ENCODE measurements around the gene TXN2. TPM values are rescaled to one million over a fixed set of nuclear protein-coding genes. Genes with fewer than 3 reads are reported as not detected.

TXN2 gene
- total RNA-seq, 2 experiments from 2014 or later = 95.5 to 99.1 TPM

- no peaks in the 10 kb centered on the region for H3K27me3 Mint-ChIP-seq
- H3K36me3 Mint-ChIP-seq (ENCODE audit: low read depth) = peaks cover 15% of the 10 kb centered on the region
- ATAC-seq (no peak), DNase-seq (no peak)
- peak overlapping the region; percentile 75 for H3K27ac Mint-ChIP-seq
- H3K4me1 Mint-ChIP-seq = peaks cover 29% of the 10 kb centered on the region
- CTCF ChIA-PET = interaction anchor here (0.7 to 5.1 kb wide), 2 partner anchors 62 to 165 kb away, joined by 3 to 71 read pairs; no protein-coding TSS in a partner anchor
- POLR2A ChIA-PET = no interaction called here
- no peaks in the 10 kb centered on the region for H3K9me3 Mint-ChIP-seq (ENCODE audit: low read depth)
- no peak overlapping the region for H3K4me3 Mint-ChIP-seq
- intact Hi-C loops (cut with DNase I, micrococcal nuclease) = no loop called here
Measured at GRCh38 chr22:36467042-36467810, 14.2 kb downstream of the TXN2 start.

- ATAC-seq (no peak), DNase-seq (no peak)
- ChIA-PET CTCF (interaction anchor here (0.6 to 5.1 kb wide), 2 partner anchors 85 to 164 kb away, joined by 3 to 71 read pairs; no protein-coding TSS in a partner anchor), POLR2A (interaction anchor here (0.7 to 1.0 kb wide), 2 partner anchors 13 to 222 kb away, joined by 3 read pairs; no protein-coding TSS in a partner anchor)
- peaks cover 15% of the 10 kb centered on the region for H3K36me3 Mint-ChIP-seq (ENCODE audit: low read depth)
- intact Hi-C loops (cut with DNase I, micrococcal nuclease) = no loop called here
- no peak overlapping the region for H3K27ac Mint-ChIP-seq
- peaks cover 29% of the 10 kb centered on the region for H3K4me1 Mint-ChIP-seq
- no peak overlapping the region for H3K4me3 Mint-ChIP-seq
- H3K27me3 Mint-ChIP-seq = no peaks in the 10 kb centered on the region
- no peaks in the 10 kb centered on the region for H3K9me3 Mint-ChIP-seq (ENCODE audit: low read depth)
Measured at GRCh38 chr22:36466258-36466657, 15.2 kb downstream of the TXN2 start.

- Mint-ChIP-seq H3K4me3 (no peak overlapping the region), H3K4me1 (peaks cover 25% of the 10 kb centered on the region), H3K36me3 (ENCODE audit: low read depth) (peaks cover 12% of the 10 kb centered on the region), H3K9me3 (ENCODE audit: low read depth) (no peaks in the 10 kb centered on the region), H3K27ac (no peak overlapping the region), H3K27me3 (no peaks in the 10 kb centered on the region)
- ChIA-PET CTCF (no interaction called here), POLR2A (interaction anchor here (1.0 kb wide), 1 partner anchor 221 kb away, joined by 3 read pairs; no protein-coding TSS in a partner anchor)
- DNase-seq = no peak
- intact Hi-C loops (cut with DNase I, micrococcal nuclease) = no loop called here
- ATAC-seq = no peak
Measured at GRCh38 chr22:36465232-36466021, 16.0 kb downstream of the TXN2 start.

GRCh38 chr22:36464715-36465231 lies 16.7 kb downstream of the TXN2 start:
- Mint-ChIP-seq H3K36me3 (ENCODE audit: low read depth) (peaks cover 9% of the 10 kb centered on the region), H3K27me3 (no peaks in the 10 kb centered on the region), H3K9me3 (ENCODE audit: low read depth) (no peaks in the 10 kb centered on the region), H3K4me1 (peaks cover 21% of the 10 kb centered on the region), H3K27ac (no peak overlapping the region), H3K4me3 (no peak overlapping the region)
- intact Hi-C loops (cut with DNase I, micrococcal nuclease) = no loop called here
- no peak for ATAC-seq
- ChIA-PET CTCF (interaction anchor here (1.2 kb wide), 1 partner anchor 133 kb away, joined by 6 read pairs; no protein-coding TSS in a partner anchor), POLR2A (no interaction called here)
- DNase-seq = no peak

- POLR2A ChIA-PET = interaction anchor here (1.0 kb wide), 1 partner anchor 28 kb away, joined by 5 read pairs; no protein-coding TSS in a partner anchor
- Mint-ChIP-seq H3K36me3 (ENCODE audit: low read depth) (peaks cover 7% of the 10 kb centered on the region), H3K4me1 (peaks cover 18% of the 10 kb centered on the region), H3K27me3 (no peaks in the 10 kb centered on the region), H3K27ac (no peak overlapping the region), H3K4me3 (no peak overlapping the region), H3K9me3 (ENCODE audit: low read depth) (no peaks in the 10 kb centered on the region)
- ATAC-seq (no peak), DNase-seq (no peak)
- CTCF ChIA-PET = interaction anchor here (0.7 to 2.0 kb wide), 5 partner anchors 20 to 162 kb away, joined by 3 to 6 read pairs (median 4); no protein-coding TSS in a partner anchor
- intact Hi-C loops (cut with DNase I, micrococcal nuclease) = no loop called here
Measured at GRCh38 chr22:36463783-36464184, 17.7 kb downstream of the TXN2 start.

GRCh38 chr22:36461665-36462649 lies 19.5 kb downstream of the TXN2 start:
- POLR2A ChIA-PET = no interaction called here

GRCh38 chr22:36460202-36460601 lies 21.2 kb downstream of the TXN2 start:
- Mint-ChIP-seq H3K36me3 (ENCODE audit: low read depth) (no peaks in the 10 kb centered on the region), H3K27ac (no peak overlapping the region), H3K27me3 (no peaks in the 10 kb centered on the region), H3K4me1 (peaks cover 10% of the 10 kb centered on the region), H3K9me3 (ENCODE audit: low read depth) (no peaks in the 10 kb centered on the region), H3K4me3 (no peak overlapping the region)
- ATAC-seq (no peak), DNase-seq (no peak)
- intact Hi-C loops (cut with DNase I, micrococcal nuclease) = no loop called here
- CTCF ChIA-PET = interaction anchor here (1.1 to 1.8 kb wide), 2 partner anchors 12 to 158 kb away, joined by 3 to 7 read pairs; no protein-coding TSS in a partner anchor
- POLR2A ChIA-PET = no interaction called here

More at GRCh38 chr22:36461665-36462649, 19.5 kb downstream of the TXN2 start:
- Mint-ChIP-seq H3K36me3 (ENCODE audit: low read depth) (peaks cover 3% of the 10 kb centered on the region), H3K27ac (no peak overlapping the region), H3K27me3 (no peaks in the 10 kb centered on the region), H3K4me1 (peaks cover 3% of the 10 kb centered on the region), H3K4me3 (no peak overlapping the region), H3K9me3 (ENCODE audit: low read depth) (no peaks in the 10 kb centered on the region)
- intact Hi-C loops (cut with DNase I, micrococcal nuclease) = no loop called here
- no peak for ATAC-seq
- CTCF ChIA-PET = interaction anchor here (0.7 to 2.0 kb wide), 3 partner anchors 25 to 194 kb away, joined by 3 to 6 read pairs (median 3); no protein-coding TSS in a partner anchor
- DNase-seq = no peak

GRCh38 chr22:36457688-36458450 lies 23.6 kb downstream of the TXN2 start:
- no peaks in the 10 kb centered on the region for H3K27me3 Mint-ChIP-seq
- DNase-seq = no peak
- no peaks in the 10 kb centered on the region for H3K9me3 Mint-ChIP-seq (ENCODE audit: low read depth)
- H3K36me3 Mint-ChIP-seq (ENCODE audit: low read depth) = no peaks in the 10 kb centered on the region
- peaks cover 21% of the 10 kb centered on the region for H3K4me1 Mint-ChIP-seq
- POLR2A ChIA-PET = interaction anchor here (1.0 kb wide), 2 partner anchors 52 to 71 kb away, joined by 3 read pairs; no protein-coding TSS in a partner anchor
- ATAC-seq = no peak
- CTCF ChIA-PET = no interaction called here
- intact Hi-C loops (cut with DNase I, micrococcal nuclease) = no loop called here
- H3K4me3 Mint-ChIP-seq = no peak overlapping the region
- no peak overlapping the region for H3K27ac Mint-ChIP-seq

GRCh38 chr22:36456464-36456845 lies 25.0 kb downstream of the TXN2 start:
- Mint-ChIP-seq H3K4me3 (no peak overlapping the region), H3K27me3 (no peaks in the 10 kb centered on the region), H3K36me3 (ENCODE audit: low read depth) (no peaks in the 10 kb centered on the region), H3K9me3 (ENCODE audit: low read depth) (no peaks in the 10 kb centered on the region), H3K4me1 (peaks cover 35% of the 10 kb centered on the region), H3K27ac (peak overlapping the region; percentile 28)
- no peak for ATAC-seq
- ChIA-PET POLR2A (no interaction called here), CTCF (interaction anchor here (1.3 to 2.9 kb wide), 3 partner anchors 14 to 155 kb away, joined by 4 to 10 read pairs (median 9); no protein-coding TSS in a partner anchor)
- intact Hi-C loops (cut with DNase I, micrococcal nuclease) = no loop called here
- DNase-seq = no peak
